Coronary artery (tissue), 2 donors: ENCODE measurements around the gene OST4.

Source experiments
- DNase-seq: peaks from one replicate; pipeline ENCODE4 v3.0.0-alpha.2; 2017; ENCODE audit warnings: low spot score
- H3K27ac ChIP-seq, 2 donors: fragments of 200-600 bp; sonication (generic); one replicate each; pipeline ENCODE4 v1.5.1; 2016 to 2019
- H3K4me3 ChIP-seq: fragments of 200-600 bp; sonication (generic); 2 replicates; pipeline ENCODE4 v1.5.1; 2016; ENCODE audit warnings: mild to moderate bottlenecking, moderate library complexity
- TF ChIP-seq, protein P1 (sequence below): fragments of 200-600 bp; sonication (generic); IDR thresholded peaks from one replicate; pipeline ENCODE4 v1.5.1; 2019; ENCODE audit warnings: antibody characterized with exemption

OST4 gene

DNA sequence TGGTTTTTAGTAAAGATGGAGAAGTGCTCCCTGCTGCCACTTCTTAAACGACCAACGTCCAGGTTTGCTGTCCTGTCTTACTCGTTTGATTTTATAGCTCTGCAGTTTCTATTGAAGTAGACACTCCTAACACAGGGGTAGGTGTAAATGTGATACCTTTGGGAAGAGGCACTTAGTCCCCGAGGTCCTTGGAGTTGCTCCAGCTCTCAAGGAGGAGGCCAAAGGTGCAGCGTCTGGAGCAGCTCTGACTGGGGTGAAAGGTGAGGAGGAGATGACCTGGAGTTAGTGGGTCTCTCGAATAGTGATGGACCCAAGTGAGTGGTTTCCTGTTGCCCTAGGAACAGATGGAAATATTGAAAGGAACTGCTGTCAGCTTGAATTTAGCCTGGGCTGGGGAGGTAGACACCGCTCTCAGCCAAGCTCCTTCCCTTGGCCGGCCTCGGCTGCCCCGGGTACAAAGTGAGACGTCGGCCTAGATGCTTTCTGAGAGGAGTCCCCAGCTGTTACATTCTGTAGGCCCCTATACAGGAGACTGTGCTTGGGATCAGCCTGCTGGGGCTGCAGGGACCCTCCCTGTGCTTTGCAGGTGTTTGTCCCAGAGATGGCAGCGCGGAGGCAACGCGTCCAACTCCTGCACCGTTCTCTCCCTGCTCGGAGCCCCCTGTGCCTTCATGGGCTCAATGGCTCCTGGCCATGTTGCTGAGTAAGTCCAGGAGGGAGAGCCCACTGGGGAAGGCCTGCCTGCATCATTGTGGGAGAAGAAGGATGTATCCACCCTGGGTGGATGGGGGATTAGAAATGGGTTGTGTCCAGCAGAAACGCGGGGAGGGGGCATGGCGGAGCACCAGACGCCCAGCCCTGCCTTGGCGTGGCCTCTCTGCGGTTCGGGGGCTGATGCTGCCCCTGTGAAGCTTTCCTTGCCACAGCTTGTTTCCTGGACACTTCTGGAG, 20.6 kb upstream of the OST4 start:
- TF ChIP-seq, protein P1, sequence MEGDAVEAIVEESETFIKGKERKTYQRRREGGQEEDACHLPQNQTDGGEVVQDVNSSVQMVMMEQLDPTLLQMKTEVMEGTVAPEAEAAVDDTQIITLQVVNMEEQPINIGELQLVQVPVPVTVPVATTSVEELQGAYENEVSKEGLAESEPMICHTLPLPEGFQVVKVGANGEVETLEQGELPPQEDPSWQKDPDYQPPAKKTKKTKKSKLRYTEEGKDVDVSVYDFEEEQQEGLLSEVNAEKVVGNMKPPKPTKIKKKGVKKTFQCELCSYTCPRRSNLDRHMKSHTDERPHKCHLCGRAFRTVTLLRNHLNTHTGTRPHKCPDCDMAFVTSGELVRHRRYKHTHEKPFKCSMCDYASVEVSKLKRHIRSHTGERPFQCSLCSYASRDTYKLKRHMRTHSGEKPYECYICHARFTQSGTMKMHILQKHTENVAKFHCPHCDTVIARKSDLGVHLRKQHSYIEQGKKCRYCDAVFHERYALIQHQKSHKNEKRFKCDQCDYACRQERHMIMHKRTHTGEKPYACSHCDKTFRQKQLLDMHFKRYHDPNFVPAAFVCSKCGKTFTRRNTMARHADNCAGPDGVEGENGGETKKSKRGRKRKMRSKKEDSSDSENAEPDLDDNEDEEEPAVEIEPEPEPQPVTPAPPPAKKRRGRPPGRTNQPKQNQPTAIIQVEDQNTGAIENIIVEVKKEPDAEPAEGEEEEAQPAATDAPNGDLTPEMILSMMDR: no peak
- no peak overlapping the region for H3K4me3 ChIP-seq

DNA sequence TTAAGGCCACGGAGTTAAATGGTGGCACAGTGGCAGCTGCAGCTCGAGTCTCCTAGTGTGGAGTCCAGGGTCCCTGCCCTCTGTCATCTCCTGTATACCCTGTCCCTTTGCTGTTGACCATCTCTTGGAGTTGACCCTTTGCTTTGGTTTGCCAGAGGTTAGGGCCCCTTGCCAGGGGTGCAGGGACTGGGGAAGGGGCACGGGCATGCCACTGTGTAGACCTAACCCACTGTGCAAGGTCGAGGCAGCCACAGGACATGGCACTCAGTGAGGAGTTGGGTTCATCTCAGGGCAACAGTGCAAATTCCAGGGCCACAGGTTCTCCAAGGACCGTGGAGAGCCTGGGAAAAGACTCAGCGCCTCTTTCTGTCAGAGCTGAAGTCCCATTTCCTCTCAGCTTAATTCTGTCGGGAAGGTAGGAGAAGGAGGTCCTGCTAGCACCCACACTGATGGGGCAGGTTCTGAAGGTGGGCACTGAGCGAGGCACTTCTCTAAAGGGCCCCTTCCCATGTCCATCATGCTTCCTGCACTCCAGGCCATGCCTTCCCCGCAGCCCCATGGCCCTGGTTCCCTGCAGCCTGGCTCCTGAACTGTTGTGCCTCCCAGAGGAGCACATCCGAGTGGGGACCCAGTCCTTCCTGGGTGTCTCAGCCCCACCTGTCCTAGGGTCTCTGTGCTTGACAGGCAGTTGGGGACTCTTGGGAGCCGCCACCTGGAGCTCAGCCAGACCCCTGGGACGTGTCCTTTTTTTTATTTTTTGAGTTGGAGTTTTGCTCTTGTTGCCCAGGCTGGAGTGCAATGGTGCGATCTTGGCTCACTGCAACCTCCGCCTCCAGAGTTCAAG, 17.9 kb upstream of the OST4 start:
- Histone ChIP-seq H3K27ac (no peak overlapping the region), H3K4me3 (no peak overlapping the region)
- TF ChIP-seq, protein P1: no peak
- DNase-seq: no peak

More for the DNA sequence above, 20.6 kb upstream of the OST4 start:
- no peak overlapping the region for H3K27ac ChIP-seq
- no peak for DNase-seq

DNA sequence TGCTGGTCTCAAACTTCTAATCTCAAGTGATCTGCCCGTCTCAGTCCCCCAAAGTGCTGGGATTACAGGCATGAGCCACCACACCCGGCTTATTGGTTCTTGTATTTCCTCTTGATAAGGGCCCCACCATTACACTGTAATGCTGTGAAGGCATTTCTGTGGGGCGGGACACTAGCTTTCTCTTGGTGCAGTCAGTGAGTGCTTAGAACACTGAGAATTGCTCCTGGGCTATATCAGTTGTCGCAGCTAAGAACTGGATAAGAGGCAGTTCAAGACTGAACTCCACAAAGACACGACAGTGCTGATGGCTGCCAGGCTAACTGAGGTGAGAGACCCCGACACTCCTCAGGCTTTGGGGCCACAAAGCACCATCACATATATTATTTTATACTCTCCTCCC, 17.2 kb upstream of the OST4 start:
- no peak for DNase-seq
- TF ChIP-seq, protein P1: no peak
- Histone ChIP-seq H3K4me3 (no peak overlapping the region), H3K27ac (no peak overlapping the region)

DNA sequence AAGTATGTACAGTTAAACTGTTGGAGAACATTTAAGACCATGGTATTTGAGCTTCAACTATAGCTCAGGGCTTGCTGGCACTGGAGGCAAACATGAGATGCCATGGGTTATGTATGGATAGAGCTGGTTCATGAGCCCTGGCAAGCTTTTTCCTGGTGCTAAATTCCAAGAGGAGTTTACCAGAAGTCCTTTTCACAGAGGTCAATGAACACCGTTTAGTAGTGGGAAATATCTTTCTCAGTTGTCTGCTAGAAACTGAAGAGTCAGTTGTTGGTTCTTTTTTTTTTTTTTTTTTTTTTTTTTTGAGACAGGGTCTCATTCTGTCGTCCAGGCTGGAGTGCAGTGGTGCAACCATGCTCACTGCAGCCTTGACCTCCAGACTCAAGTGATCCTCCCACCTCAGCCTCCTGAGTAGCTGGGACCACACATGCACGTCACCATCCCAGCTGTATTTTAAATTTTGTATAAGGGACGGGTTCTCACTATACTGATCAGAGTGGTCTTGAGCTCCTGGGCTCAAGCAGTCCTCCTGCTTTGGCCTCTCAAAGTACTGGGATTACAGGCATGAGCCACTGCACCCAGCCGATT, 16.5 kb upstream of the OST4 start:
- TF ChIP-seq, protein P1: no peak
- H3K4me3 ChIP-seq: no peak overlapping the region
- H3K27ac ChIP-seq: no peak overlapping the region
- no peak for DNase-seq

DNA sequence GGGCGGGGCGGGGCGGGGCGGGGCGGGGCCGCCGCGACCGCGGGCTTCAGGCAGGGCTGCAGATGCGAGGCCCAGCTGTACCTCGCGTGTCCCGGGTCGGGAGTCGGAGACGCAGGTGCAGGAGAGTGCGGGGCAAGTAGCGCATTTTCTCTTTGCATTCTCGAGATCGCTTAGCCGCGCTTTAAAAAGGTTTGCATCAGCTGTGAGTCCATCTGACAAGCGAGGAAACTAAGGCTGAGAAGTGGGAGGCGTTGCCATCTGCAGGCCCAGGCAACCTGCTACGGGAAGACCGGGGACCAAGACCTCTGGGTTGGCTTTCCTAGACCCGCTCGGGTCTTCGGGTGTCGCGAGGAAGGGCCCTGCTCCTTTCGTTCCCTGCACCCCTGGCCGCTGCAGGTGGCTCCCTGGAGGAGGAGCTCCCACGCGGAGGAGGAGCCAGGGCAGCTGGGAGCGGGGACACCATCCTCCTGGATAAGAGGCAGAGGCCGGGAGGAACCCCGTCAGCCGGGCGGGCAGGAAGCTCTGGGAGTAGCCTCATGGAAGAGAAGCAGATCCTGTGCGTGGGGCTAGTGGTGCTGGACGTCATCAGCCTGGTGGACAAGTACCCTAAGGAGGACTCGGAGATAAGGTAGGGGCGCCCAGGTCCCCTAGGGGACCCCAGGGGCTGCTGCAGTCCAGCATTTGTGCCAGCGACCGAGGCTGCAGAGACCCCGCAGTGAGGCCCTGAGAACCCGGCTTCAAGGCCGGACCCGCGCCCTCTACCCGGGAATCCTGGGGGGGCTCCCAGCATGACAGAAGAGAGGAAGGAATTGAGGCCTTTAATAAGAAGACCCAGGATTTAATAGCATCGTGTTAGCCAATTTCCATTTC, 15.5 kb upstream of the OST4 start, which contains the start of gene KHK:
Gene KHK (plus strand): TSS at position 49 of the 870 bp plus-strand sequence. CDS start 488 bp downstream, at position 537.
- TF ChIP-seq, protein P1: no peak
- DNase-seq: peak; percentile 83
- Histone ChIP-seq H3K4me3 (peak within 1 kb of the TSS; percentile 79), H3K27ac (peak within 1 kb of the TSS; percentile 58 to 93)
